Spinal cord (tissue), 10 donors: ENCODE results near the gene RARA. TPM values are rescaled to one million over a fixed set of nuclear protein-coding genes. Genes with fewer than 3 reads are reported as not detected.
A peak's percentile ranks its signal among the peaks of the same experiment; 100 is the strongest.

Experiments
- DNase-seq, 6 donors: peaks; one replicate each; pipeline versions ENCODE4 v3.0.0 to v3.0.0-alpha.2; 2013 to 2015; ENCODE audit warnings: low spot score in 6 of 6, low read depth in 4 of 6
- H3K27ac ChIP-seq: one replicate; pipeline ENCODE4 v1.5.1; 2013; ENCODE audit warnings: low read depth, low read length, control low read depth
- H3K27me3 ChIP-seq: one replicate; pipeline ENCODE4 v1.6.1; 2013; ENCODE audit warnings: low read length; ENCODE audit not compliant: control insufficient read depth, insufficient read depth
- H3K36me3 ChIP-seq: one replicate; pipeline ENCODE4 v1.6.1; 2013; ENCODE audit warnings: low read length; ENCODE audit not compliant: control insufficient read depth, insufficient read depth
- H3K4me1 ChIP-seq: one replicate; pipeline ENCODE4 v1.6.1; 2013; ENCODE audit warnings: low read length; ENCODE audit not compliant: control insufficient read depth, insufficient read depth
- H3K4me3 ChIP-seq: one replicate; pipeline ENCODE4 v1.5.1; 2013; ENCODE audit warnings: low read depth, low read length, control low read depth
- H3K9me3 ChIP-seq: one replicate; pipeline ENCODE4 v1.6.1; 2013; ENCODE audit warnings: low read length; ENCODE audit not compliant: control insufficient read depth, insufficient read depth
- WGBS: methylation state at CpG from one replicate; pipeline ENCODE4 v1.1.5; 2013; ENCODE audit warnings: missing lambda C conversion rate; ENCODE audit not compliant: insufficient coverage; 5-methylcytosine and 5-hydroxymethylcytosine counted together
- polyA plus RNA-seq, 2 donors: library from polyadenylated mRNA; unstranded; fragments of 120-200 nt; gene quantifications; one replicate each; pipeline ENCODE4 v1.2.1, GENCODE V29; 2013; ENCODE audit not compliant: insufficient read length in 2 of 2
- total RNA-seq, 2 donors: library from RNA; depleted of rRNA in 1 of 2; stranded (reverse); fragments of 120-200 nt in 1 of 2; fragments of >200 nt in 1 of 2; gene quantifications; one replicate each; pipeline versions ENCODE4 v1.2.3 to v1.2.4, GENCODE V29; 2013 to 2014
- donor health status: healthy.

RARA gene
- total and polyA plus RNA-seq, 4 donors, result 10.2 to 54.5 (median 36.9) TPM

DNA sequence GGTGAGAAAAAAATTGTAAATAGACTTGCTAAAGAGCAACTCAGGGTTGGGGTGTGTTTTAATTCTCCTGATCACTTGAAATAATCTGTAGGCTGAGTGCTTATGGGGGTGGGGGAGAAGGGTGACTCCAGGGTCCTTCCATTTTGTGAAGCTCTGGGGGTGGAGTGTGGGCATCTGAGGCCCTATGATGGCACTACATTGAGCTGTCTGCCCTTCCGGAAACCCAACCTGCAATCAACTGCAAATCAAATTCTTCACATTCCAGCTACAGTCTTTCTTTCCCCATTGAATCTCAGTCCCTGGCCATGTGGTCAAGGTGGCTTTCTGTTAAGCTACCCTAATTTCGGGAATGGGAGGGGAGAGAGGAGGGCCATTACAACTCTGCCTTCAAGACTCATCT, 27.3 kb upstream of the RARA start:
- WGBS, result 20% methylated on average over 1 of the region's 2 CpGs
- H3K9me3 ChIP-seq, result no peaks in the 10 kb centered on the region
- peaks cover 4% of the 10 kb centered on the region for H3K4me1 ChIP-seq
- no peak overlapping the region for H3K27ac ChIP-seq
- DNase-seq, result no peak
- peaks cover 52% of the 10 kb centered on the region for H3K36me3 ChIP-seq
- no peak overlapping the region for H3K4me3 ChIP-seq
- no peaks in the 10 kb centered on the region for H3K27me3 ChIP-seq

DNA sequence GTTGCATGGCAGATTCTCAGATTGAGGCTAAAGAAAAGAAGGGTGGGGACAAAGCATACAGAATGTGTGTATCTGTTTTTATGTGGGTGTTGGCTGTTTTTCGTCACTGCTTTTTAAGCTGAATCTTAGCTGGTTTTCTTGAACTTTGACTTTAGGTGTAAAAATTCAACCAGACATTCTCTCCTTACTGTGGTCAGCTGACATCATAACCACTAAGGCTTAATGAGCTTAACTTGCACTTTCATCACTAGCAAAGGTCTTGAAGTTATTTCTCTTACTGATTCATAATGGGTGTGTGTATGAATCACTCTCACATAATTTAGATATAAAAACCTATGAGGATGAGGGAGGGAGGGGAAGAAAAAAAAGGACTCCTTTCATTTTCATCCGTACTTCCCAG, 25.3 kb upstream of the RARA start:
- no peaks in the 10 kb centered on the region for H3K9me3 ChIP-seq
- no peak for DNase-seq
- H3K36me3 ChIP-seq, result peaks cover 37% of the 10 kb centered on the region
- peak overlapping the region; percentile 52 for H3K27ac ChIP-seq
- 100% methylated on average over 1 of the region's 2 CpGs for WGBS
- no peaks in the 10 kb centered on the region for H3K27me3 ChIP-seq
- H3K4me3 ChIP-seq, result no peak overlapping the region
- H3K4me1 ChIP-seq, result peaks cover 14% of the 10 kb centered on the region

DNA sequence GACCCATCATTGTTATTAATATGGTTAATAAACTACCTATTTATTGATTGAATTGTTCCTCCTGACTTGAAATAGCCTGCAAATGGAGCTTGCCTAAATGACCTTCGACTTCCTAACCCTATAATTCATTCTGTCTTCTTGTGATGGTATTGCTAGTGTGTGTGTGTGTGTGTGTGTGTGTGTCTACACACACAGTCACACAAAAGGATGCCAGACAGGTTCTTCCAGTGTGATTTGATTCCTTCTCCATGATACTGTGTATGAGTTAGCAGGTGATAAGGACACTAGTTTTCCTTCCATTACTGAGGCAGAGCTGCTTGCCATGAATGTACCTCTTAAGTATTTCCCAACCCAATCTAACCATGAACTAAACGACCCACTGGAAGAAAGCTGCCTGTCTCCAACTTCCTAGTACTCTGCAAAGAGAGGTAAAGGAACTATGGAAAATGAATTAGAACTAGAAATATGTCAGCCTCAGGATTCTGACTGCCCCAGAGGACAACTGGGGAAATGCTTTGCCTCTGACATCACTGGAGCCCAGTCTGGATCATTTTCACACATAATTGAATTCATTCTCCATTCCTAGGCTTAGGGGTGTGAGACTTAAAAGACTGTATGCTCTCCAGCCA, 24.8 kb upstream of the RARA start:
- DNase-seq, result peak in 1 of 6 donors; percentile 31
- Histone ChIP-seq H3K27me3 (no peaks in the 10 kb centered on the region), H3K36me3 (peaks cover 32% of the 10 kb centered on the region), H3K4me1 (peaks cover 10% of the 10 kb centered on the region), H3K27ac (peak overlapping the region; percentile 52), H3K9me3 (no peaks in the 10 kb centered on the region), H3K4me3 (no peak overlapping the region)
- no CpG with 5 or more reads among the region's 2 CpGs for WGBS

DNA sequence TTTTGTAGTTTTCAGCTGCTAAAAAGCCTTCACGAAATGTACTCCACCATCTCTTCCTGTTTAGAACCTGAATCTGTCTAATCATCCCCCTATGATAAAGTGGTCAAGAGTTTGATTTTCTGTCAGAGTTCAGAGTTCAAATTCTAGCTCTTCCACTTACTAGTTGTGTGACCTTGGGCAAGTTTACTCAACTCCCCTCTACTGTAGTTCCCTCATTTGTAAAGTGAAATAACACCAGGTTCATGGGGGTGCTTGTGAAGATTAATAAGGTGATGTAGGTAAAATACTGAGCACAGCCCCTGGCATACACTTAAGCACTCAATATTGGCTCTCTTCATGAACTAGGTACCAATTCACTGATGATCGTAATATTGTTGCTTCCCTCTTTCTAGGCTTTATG, 22.5 kb upstream of the RARA start:
- Histone ChIP-seq H3K9me3 (no peaks in the 10 kb centered on the region), H3K4me1 (peaks cover 10% of the 10 kb centered on the region), H3K36me3 (peaks cover 18% of the 10 kb centered on the region), H3K4me3 (no peak overlapping the region), H3K27me3 (no peaks in the 10 kb centered on the region), H3K27ac (no peak overlapping the region)
- no CpG with 5 or more reads among the region's 2 CpGs for WGBS
- no peak for DNase-seq

DNA sequence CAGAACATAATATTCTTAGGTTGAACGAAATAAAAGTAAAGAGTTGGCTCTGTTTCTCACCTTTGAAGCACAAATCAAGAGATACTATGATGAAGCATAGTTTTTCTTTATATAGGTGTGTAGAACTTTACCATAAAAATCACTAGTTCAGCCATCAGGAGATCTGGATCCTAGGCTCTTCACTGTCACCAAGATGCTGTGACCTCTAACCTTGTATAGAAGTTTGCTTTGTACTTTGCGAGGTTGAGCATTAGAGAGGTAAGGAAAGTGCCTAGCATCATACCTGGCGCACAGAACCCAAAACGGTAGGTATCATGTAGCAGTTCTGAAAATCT, 21.9 kb upstream of the RARA start:
- H3K4me1 ChIP-seq, result peaks cover 10% of the 10 kb centered on the region
- no peaks in the 10 kb centered on the region for H3K27me3 ChIP-seq
- WGBS, result 7% methylated on average over 3 of the region's 4 CpGs
- H3K27ac ChIP-seq, result peak overlapping the region; percentile 16
- no peak for DNase-seq
- H3K9me3 ChIP-seq, result no peaks in the 10 kb centered on the region
- H3K4me3 ChIP-seq, result peak overlapping the region; percentile 20
- H3K36me3 ChIP-seq, result peaks cover 16% of the 10 kb centered on the region

DNA sequence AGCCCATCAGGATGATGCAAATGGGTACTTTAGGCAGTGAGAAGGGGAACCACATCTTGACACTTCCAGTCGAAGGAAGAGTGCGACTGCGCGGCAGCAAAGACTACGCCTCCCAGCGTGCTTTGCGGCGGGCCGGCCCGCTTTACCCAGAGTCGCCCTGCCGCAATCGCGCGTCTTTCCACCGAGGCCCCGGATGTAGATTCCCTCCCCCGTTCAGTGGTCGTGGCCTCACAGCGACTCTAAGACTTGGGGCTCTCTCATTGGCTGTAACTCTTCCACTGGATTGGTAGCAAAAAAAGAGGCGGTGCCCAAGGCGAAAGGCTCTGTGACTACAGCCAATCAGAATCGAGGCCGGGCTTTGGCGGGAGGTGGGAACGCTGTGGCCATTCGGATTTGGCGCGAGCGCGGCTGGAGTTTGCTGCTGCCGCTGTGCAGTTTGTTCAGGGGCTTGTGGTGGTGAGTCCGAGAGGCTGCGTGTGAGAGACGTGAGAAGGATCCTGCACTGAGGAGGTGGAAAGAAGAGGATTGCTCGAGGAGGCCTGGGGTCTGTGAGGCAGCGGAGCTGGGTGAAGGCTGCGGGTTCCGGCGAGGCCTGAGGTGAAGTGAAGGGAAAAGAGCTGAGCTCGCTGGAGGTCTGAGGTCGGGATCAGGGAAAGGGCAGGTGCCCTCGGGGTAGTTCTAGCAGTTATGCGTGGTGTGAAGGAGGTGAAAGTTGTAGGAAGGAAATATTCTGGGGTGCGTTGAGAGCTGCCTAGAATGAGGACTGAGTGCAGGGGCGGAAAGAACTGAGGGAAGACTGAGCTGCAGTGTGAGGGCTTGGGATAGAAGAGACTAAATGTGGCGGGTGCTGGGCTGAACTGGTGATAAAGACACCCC, 21.2 kb upstream of the RARA start, which contains the start of gene CDC6:
TSS of gene CDC6 (plus strand) at position 386 of the 876 bp plus-strand sequence. CDS start 1,542 bp downstream, outside the sequence.
- DNase-seq, result peak; percentile 95 to 100 (median 99)
- peak within 1 kb of the TSS; percentile 58 for H3K27ac ChIP-seq
- under 1% methylated on average over 46 of the region's 47 CpGs for WGBS

DNA sequence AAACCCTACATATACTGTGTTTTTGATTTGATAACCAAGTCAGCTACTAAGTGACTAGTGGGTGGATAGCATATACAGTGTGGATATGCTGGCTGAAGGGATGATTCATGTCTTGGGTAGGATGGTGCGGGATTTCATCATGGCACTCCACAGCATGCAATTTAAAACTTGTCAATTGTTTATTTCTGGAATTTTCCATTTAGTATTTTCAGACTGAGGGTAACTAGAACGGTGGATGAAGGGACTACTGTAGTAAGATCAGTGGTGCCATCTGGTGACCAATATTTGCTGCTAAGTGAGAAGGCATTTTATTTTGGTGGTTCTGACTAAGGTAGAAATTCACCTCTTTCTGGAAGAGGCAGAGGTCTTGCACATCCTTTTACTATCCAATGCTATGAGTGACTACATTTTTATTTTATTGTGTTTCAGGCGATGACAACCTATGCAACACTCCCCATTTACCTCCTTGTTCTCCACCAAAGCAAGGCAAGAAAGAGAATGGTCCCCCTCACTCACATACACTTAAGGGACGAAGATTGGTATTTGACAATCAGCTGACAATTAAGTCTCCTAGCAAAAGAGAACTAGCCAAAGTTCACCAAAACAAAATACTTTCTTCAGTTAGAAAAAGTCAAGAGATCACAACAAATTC, 18.2 kb upstream of the RARA start:
- Histone ChIP-seq H3K36me3 (peaks cover 6% of the 10 kb centered on the region), H3K4me3 (no peak overlapping the region), H3K4me1 (peaks cover 10% of the 10 kb centered on the region), H3K9me3 (no peaks in the 10 kb centered on the region), H3K27ac (no peak overlapping the region), H3K27me3 (no peaks in the 10 kb centered on the region)
- peak in 2 of 6 donors; percentile 82 to 91 for DNase-seq
- 100% methylated on average over 1 of the region's 4 CpGs for WGBS

More for the DNA sequence above, 21.2 kb upstream of the RARA start, which contains the start of gene CDC6:
- Histone ChIP-seq H3K36me3 (peaks cover 16% of the 10 kb centered on the region), H3K4me3 (peak within 1 kb of the TSS; percentile 77), H3K9me3 (no peaks in the 10 kb centered on the region), H3K4me1 (peaks cover 10% of the 10 kb centered on the region), H3K27me3 (no peaks in the 10 kb centered on the region)

DNA sequence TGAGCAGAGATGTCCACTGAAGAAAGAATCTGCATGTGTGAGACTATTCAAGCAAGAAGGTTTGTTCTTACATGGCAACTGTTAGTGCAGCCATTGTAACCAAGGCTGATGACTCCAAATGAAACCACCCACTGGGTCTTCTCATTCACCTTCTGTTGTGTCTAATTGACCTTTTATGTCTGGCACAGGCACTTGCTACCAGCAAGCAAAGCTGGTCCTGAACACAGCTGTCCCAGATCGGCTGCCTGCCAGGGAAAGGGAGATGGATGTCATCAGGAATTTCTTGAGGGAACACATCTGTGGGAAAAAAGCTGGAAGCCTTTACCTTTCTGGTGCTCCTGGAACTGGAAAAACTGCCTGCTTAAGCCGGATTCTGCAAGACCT, 17.7 kb upstream of the RARA start:
- H3K36me3 ChIP-seq, result peaks cover 4% of the 10 kb centered on the region
- H3K4me1 ChIP-seq, result peaks cover 10% of the 10 kb centered on the region
- no peaks in the 10 kb centered on the region for H3K9me3 ChIP-seq
- no peaks in the 10 kb centered on the region for H3K27me3 ChIP-seq
- peak in 1 of 6 donors; percentile 60 for DNase-seq
- no peak overlapping the region for H3K4me3 ChIP-seq
- no peak overlapping the region for H3K27ac ChIP-seq
- 54% methylated on average over 2 of the region's 2 CpGs for WGBS

DNA sequence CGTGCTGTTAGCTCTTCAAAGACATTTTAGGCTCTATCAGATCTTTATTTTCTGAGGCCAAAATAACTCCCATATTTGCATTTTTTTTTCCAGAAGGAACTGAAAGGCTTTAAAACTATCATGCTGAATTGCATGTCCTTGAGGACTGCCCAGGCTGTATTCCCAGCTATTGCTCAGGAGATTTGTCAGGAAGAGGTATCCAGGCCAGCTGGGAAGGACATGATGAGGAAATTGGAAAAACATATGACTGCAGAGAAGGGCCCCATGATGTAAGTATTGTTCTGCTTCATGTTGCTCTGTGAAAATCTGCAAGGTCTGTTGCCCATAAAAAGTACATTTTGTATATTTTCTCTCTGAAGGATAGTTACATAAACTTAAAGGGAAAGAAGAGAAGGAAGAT, 15.6 kb upstream of the RARA start:
- peaks cover 3% of the 10 kb centered on the region for H3K4me1 ChIP-seq
- H3K9me3 ChIP-seq, result no peaks in the 10 kb centered on the region
- no peaks in the 10 kb centered on the region for H3K27me3 ChIP-seq
- H3K36me3 ChIP-seq, result peaks cover 6% of the 10 kb centered on the region
- H3K27ac ChIP-seq, result no peak overlapping the region
- no peak overlapping the region for H3K4me3 ChIP-seq
- DNase-seq, result peak in 1 of 6 donors; percentile 11
- WGBS, result no CpG with 5 or more reads among the region's 1 CpG
